ENCODE results near the gene ASB18. TPM values are rescaled to one million over a fixed set of nuclear protein-coding genes. Genes with fewer than 3 reads are reported as not detected.

The ASB18 gene
- total and polyA plus RNA-seq, 2 of the 8 experiments (the other 6 are each of a cell fraction or from before 2014, with no cell fraction given), result not detected

GRCh38 chr2:236257136-236257535 is 7.1 kb downstream of the ASB18 start (continued):
- TF ChIP-seq CHD7 (IDR thresholded peaks at IDR 0.05; ENCODE audit: insufficient replicate concordance, low read length) (no peak), POLR2A (IDR thresholded peaks at IDR 0.05; ENCODE audit: control extremely low read depth in 1 of 2, low read depth in 2 of 2, low read length in 2 of 2) (no peak), GTF2F1 (IDR thresholded peaks at IDR 0.05; ENCODE audit: borderline replicate concordance, low read depth, low read length) (no peak), JUND (IDR thresholded peaks at IDR 0.05; ENCODE audit: low read length) (no peak), CHD1 (IDR thresholded peaks at IDR 0.05; ENCODE audit: low read depth, low read length) (no peak), SIRT6 (IDR thresholded peaks at IDR 0.05; ENCODE audit: low read length) (no peak), TCF12 (IDR thresholded peaks at IDR 0.05; ENCODE audit: low read depth, low read length) (no peak), ASH2L (IDR thresholded peaks at IDR 0.05; ENCODE audit: low read length) (no peak), RXRA (IDR thresholded peaks at IDR 0.05; ENCODE audit: insufficient read depth, low read depth, low read length) (no peak), FOSL1 (IDR thresholded peaks at IDR 0.05; ENCODE audit: insufficient read depth, low read depth, low read length) (no peak), CTBP2 (IDR thresholded peaks at IDR 0.05; ENCODE audit: borderline replicate concordance, insufficient read depth, insufficient read length, low read length) (no peak), EZH2 (IDR thresholded peaks at IDR 0.05; ENCODE audit: low read depth, low read length, severe bottlenecking) (no peak), HDAC2 (IDR thresholded peaks at IDR 0.05; ENCODE audit: borderline replicate concordance in 1 of 2, low read depth in 2 of 2, low read length in 2 of 2) (no peak)

All from H1 (cell line).